ENCODE data around the gene MYMK.

MYMK gene

GRCh38 chr9:133552236-133552635, 27.5 kb upstream of the MYMK start:
- TF ChIP-seq CTCF (IDR thresholded peaks at IDR 0.05): no peak
- Histone ChIP-seq H3K4me3 (no peak overlapping the region), H3K27ac (no peak overlapping the region)
- no peak for DNase-seq (ENCODE audit: low spot score)

GRCh38 chr9:133551446-133551845, 26.7 kb upstream of the MYMK start:
- Histone ChIP-seq H3K27ac (no peak overlapping the region), H3K4me3 (no peak overlapping the region)
- TF ChIP-seq CTCF (IDR thresholded peaks at IDR 0.05): no peak
- no peak for DNase-seq (ENCODE audit: low spot score)

GRCh38 chr9:133547116-133547515, 22.4 kb upstream of the MYMK start:
- no peak for TF ChIP-seq CTCF (IDR thresholded peaks at IDR 0.05)
- Histone ChIP-seq H3K27ac (no peak overlapping the region), H3K4me3 (no peak overlapping the region)
- no peak for DNase-seq (ENCODE audit: low spot score)

- no peak for DNase-seq (ENCODE audit: low spot score)
- Histone ChIP-seq H3K27ac (peak overlapping the region in 1 of 2 donors; percentile 34), H3K4me3 (no peak overlapping the region)
- TF ChIP-seq CTCF (IDR thresholded peaks at IDR 0.05): no peak
Measured at GRCh38 chr9:133546287-133546680, 21.5 kb upstream of the MYMK start.

GRCh38 chr9:133545494-133546286, 20.9 kb upstream of the MYMK start:
- H3K4me3 ChIP-seq: no peak overlapping the region
- peak overlapping the region in 1 of 2 donors; percentile 43 for H3K27ac ChIP-seq
- TF ChIP-seq CTCF (IDR thresholded peaks at IDR 0.05): no peak
- no peak for DNase-seq (ENCODE audit: low spot score)

GRCh38 chr9:133543772-133544467, 19.2 kb upstream of the MYMK start:
- Histone ChIP-seq H3K27ac (peak overlapping the region in 1 of 2 donors; percentile 2), H3K4me3 (no peak overlapping the region)
- TF ChIP-seq CTCF (IDR thresholded peaks at IDR 0.05): no peak
- DNase-seq (ENCODE audit: low spot score): no peak

GRCh38 chr9:133542002-133542401, 17.2 kb upstream of the MYMK start:
- no peak for TF ChIP-seq CTCF (IDR thresholded peaks at IDR 0.05)
- Histone ChIP-seq H3K27ac (no peak overlapping the region), H3K4me3 (no peak overlapping the region)
- DNase-seq (ENCODE audit: low spot score): no peak

Data from coronary artery (tissue), 2 donors.